Retinal pigment epithelial cell (primary cell): ENCODE measurements around the gene IL6.

Experiments used
- DNase-seq: peaks from one replicate; pipeline ENCODE4 v3.0.0-alpha.2; 2010; ENCODE audit warnings: low read depth
- H3K4me3 ChIP-seq: 2 replicates; pipeline ENCODE4 v1.5.1; 2011; ENCODE audit warnings: mild to moderate bottlenecking, low read length, control low read depth, moderate library complexity
- TF ChIP-seq, protein P1 (sequence below): conservative IDR thresholded peaks from 2 replicates; pipeline ENCODE4 v1.5.1; 2011; ENCODE audit warnings: low read depth, low read length, control low read depth, inconsistent platforms

Gene IL6

DNA sequence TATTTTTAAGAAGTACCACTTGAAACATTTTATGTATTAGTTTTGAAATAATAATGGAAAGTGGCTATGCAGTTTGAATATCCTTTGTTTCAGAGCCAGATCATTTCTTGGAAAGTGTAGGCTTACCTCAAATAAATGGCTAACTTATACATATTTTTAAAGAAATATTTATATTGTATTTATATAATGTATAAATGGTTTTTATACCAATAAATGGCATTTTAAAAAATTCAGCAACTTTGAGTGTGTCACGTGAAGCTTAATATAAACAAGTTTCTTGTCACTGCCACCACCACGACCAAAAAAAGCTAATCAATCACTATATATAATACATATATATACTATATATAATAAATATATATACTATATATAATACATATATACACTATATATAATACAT lies 4.8 kb downstream of the IL6 start:
- H3K4me3 ChIP-seq = no peak overlapping the region
- TF ChIP-seq, protein P1, sequence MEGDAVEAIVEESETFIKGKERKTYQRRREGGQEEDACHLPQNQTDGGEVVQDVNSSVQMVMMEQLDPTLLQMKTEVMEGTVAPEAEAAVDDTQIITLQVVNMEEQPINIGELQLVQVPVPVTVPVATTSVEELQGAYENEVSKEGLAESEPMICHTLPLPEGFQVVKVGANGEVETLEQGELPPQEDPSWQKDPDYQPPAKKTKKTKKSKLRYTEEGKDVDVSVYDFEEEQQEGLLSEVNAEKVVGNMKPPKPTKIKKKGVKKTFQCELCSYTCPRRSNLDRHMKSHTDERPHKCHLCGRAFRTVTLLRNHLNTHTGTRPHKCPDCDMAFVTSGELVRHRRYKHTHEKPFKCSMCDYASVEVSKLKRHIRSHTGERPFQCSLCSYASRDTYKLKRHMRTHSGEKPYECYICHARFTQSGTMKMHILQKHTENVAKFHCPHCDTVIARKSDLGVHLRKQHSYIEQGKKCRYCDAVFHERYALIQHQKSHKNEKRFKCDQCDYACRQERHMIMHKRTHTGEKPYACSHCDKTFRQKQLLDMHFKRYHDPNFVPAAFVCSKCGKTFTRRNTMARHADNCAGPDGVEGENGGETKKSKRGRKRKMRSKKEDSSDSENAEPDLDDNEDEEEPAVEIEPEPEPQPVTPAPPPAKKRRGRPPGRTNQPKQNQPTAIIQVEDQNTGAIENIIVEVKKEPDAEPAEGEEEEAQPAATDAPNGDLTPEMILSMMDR = no peak
- no peak for DNase-seq

DNA sequence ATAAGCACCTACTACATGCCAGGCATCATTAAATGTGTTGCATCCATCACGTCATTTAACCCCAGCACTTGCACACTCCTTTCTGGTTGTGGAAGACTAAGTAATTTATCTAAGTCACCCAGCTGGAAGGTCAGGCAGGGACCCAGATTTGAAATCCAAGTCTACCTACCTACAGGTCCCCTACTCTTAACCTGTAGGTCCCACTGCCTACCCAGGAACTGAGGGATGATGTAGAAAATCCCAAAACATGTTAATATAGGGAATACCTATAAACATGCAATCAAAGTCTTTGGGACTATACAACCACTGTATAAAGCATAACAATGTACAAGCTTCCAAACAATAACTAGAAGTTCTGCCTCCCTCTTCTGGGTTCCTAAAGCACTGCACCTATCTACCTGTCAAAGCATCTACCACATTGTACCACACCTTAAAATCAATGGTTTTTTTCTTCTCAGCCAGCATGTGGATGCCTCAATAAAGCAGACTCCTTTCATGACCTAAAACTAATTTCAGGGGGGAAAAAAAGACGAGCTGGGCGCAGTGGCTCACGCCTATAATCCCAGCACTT lies 5.6 kb downstream of the IL6 start:
- TF ChIP-seq, protein P1 = peak; percentile 44
- no peak overlapping the region for H3K4me3 ChIP-seq
- DNase-seq = no peak

DNA sequence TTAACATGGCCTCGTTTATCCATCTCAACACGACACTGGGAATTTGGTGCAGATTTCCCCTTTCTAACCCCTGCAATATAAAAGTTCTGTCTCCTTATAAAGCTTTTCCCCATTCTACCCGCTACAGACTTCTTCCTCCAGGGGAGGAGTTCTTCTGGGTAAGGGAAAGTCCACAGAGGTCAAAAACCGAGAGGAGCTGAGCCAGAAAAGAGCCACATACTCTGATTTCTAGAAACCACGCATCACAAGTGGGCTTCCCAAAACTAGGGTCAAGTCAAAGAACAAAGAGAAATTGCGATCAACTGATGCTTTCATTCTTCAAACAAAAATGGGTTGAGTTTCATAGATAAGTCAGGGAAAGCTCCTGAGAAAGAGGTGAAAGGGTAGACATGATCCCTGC lies 6.8 kb downstream of the IL6 start:
- no peak for DNase-seq
- no peak overlapping the region for H3K4me3 ChIP-seq
- TF ChIP-seq, protein P1 = no peak

DNA sequence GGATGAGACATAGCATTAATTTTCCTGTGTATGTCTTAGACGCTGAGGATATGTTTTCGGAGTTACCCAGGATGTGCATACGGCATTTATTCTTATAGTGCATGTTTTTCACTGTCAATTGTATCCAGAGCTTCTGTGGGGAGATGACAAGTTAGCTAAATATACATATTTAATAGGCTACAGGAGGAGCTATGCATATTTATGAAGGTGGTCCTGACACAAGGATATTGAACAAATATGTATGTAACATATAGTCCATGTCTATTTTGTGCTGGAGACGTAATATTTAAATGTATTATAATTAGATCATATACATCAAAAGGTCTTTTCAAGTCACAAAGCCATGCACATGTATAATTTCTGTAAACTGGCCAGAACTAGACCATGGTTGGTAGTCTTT lies 16.0 kb downstream of the IL6 start:
- TF ChIP-seq, protein P1 = no peak
- no peak for DNase-seq
- no peak overlapping the region for H3K4me3 ChIP-seq

DNA sequence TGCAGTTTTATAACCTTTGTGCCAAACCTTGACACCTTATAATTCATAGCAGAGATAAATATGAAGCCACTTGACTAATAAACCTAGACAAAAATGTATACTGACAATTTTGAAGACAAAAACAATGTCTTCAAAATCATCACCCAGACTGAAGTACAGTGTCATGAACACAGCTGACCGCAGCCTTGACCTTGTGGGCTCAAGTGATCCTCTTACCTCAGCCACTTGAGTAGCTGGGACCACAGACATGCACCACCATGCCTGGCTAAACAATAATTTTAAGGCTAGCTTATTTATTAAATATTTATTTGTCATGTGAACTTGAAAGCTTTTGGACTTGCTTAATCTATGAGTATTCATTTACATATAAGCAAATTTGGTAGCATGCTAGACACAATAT lies 24.3 kb downstream of the IL6 start:
- DNase-seq = no peak
- TF ChIP-seq, protein P1 = no peak
- H3K4me3 ChIP-seq = no peak overlapping the region

DNA sequence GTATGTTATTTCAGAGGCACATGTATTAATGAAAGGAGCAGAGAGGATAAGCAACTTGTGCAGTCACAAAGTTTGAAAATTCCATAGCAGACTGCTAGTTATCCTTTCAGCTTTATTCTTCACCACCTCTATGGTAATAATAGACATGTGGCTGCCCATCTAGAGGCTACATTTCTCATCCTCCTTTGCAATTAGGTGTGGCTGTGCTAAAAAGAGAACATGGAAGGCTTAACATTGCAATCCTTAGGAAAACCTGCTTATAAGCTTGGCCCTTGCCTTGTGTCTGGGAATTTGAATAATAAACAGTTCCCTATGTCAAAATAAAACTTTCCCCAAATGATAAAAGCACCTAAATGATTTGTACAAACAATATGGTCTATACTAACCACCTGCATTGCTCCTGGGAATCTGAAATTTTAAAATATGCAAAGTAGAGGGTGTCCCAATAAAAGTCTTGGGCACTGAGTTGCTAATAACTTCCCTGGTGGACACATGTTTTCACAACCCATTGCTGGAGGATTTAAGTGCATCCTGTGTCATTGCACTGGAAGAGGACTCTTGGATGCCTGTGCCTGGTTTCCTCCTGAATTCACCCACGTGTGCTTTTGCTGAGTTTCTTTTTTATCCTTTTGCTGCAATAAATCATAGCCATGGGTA lies 30.5 kb downstream of the IL6 start:
- H3K4me3 ChIP-seq = no peak overlapping the region
- no peak for DNase-seq
- TF ChIP-seq, protein P1 = no peak

DNA sequence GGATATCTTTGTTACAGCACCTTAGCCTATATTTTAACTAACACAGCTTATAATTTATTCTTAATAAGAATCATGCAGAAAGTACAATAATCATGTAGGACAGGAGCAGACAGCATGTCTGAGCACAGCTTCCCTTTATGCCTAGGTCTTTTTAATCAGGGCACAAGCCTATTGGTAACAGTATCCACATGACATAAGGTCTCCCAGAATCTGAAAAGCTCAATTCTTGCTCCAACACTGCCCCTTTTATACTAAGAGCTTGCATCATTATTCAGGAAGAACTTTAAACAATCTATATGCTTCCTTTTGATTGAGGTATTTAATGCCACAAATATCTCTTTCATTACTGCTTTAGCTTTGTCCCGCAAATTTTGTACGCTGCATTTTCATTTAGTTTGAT lies 31.6 kb downstream of the IL6 start:
- TF ChIP-seq, protein P1 = no peak
- H3K4me3 ChIP-seq = no peak overlapping the region
- DNase-seq = no peak
